AG09319 (cell line): ENCODE results near the gene BMP10.

ENCODE experiments used
- DNase-seq: peaks from one replicate; pipeline ENCODE4 v3.0.0-alpha.2; 2010; ENCODE audit warnings: low read depth; ENCODE audit errors: extremely low read depth
- CTCF ChIP-seq: IDR thresholded peaks from 2 replicates; pipeline ENCODE4 v1.5.1; 2011; ENCODE audit warnings: low read depth, mild to moderate bottlenecking, inconsistent platforms, low read length, moderate library complexity

The BMP10 gene

GRCh38 chr2:68871159-68871764, at the start of gene BMP10:
BMP10 (minus strand) TSS chr2:68871397; CDS start chr2:68871358, 39 bp downstream.
- no peak for TF ChIP-seq CTCF

GRCh38 chr2:68920481-68921170, 49.4 kb upstream of the BMP10 start:
- TF ChIP-seq CTCF = no peak

More at GRCh38 chr2:68871159-68871764, at the start of gene BMP10:
- DNase-seq = no peak

GRCh38 chr2:68918497-68918896, 47.3 kb upstream of the BMP10 start:
- no peak for TF ChIP-seq CTCF
- DNase-seq = no peak

More at GRCh38 chr2:68920481-68921170, 49.4 kb upstream of the BMP10 start:
- no peak for DNase-seq

GRCh38 chr2:68917034-68917718, 46.0 kb upstream of the BMP10 start:
- TF ChIP-seq CTCF = no peak
- DNase-seq = no peak

GRCh38 chr2:68916226-68916625, 45.0 kb upstream of the BMP10 start:
- no peak for TF ChIP-seq CTCF
- DNase-seq = no peak

- TF ChIP-seq CTCF = no peak
- no peak for DNase-seq
Measured at GRCh38 chr2:68915393-68915792, 44.2 kb upstream of the BMP10 start.

- DNase-seq = no peak
- TF ChIP-seq CTCF = no peak
Measured at GRCh38 chr2:68913359-68913758, 42.2 kb upstream of the BMP10 start.
